ENCODE measurements around the gene IL1RAPL2.

DNA sequence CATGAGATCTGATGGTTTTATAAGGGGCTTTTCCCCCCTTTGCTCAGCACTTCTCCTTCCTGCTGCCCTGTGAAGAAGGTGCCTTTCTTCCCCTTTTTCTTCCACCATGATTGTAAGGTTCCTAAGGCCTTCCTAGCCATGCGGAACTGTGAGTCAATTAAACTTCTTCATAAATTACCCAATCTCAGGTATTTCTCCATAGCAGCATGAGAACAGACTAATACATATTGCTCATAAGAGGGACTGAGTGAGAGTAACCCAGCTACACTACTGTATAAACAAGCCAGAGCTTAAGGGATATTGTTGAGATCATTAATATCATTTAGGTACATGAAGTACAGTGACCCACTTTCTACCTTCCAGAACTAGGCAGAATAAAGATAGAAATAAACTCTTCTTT is 551.6 kb downstream of the IL1RAPL2 start:
- TF ChIP-seq EP300 (IDR thresholded peaks at IDR 0.05; ENCODE audit: borderline replicate concordance) (no peak), EGR1 (IDR thresholded peaks at IDR 0.05) (no peak), TAF1 (IDR thresholded peaks at IDR 0.05; ENCODE audit: low read depth) (no peak), CREB1 (IDR thresholded peaks at IDR 0.05; ENCODE audit: low read depth) (no peak), RAD21 (IDR thresholded peaks at IDR 0.05; ENCODE audit: low read depth) (no peak)
- TF ChIP-seq, protein P1, sequence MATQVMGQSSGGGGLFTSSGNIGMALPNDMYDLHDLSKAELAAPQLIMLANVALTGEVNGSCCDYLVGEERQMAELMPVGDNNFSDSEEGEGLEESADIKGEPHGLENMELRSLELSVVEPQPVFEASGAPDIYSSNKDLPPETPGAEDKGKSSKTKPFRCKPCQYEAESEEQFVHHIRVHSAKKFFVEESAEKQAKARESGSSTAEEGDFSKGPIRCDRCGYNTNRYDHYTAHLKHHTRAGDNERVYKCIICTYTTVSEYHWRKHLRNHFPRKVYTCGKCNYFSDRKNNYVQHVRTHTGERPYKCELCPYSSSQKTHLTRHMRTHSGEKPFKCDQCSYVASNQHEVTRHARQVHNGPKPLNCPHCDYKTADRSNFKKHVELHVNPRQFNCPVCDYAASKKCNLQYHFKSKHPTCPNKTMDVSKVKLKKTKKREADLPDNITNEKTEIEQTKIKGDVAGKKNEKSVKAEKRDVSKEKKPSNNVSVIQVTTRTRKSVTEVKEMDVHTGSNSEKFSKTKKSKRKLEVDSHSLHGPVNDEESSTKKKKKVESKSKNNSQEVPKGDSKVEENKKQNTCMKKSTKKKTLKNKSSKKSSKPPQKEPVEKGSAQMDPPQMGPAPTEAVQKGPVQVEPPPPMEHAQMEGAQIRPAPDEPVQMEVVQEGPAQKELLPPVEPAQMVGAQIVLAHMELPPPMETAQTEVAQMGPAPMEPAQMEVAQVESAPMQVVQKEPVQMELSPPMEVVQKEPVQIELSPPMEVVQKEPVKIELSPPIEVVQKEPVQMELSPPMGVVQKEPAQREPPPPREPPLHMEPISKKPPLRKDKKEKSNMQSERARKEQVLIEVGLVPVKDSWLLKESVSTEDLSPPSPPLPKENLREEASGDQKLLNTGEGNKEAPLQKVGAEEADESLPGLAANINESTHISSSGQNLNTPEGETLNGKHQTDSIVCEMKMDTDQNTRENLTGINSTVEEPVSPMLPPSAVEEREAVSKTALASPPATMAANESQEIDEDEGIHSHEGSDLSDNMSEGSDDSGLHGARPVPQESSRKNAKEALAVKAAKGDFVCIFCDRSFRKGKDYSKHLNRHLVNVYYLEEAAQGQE (IDR thresholded peaks at IDR 0.05; ENCODE audit: low read depth), result no peak
